CD4-positive, alpha-beta T cell treated with Interferon alpha-2 for 1 hour (primary cell): ENCODE measurements around the gene EDEM2.
A peak's percentile ranks its signal among the peaks of the same experiment; 100 is the strongest.
"Not testable (repeated sequence)": the region's sequence is repeated elsewhere in the genome, so short reads cannot be mapped to it uniquely, and the experiment has no call there.

Source experiments
- DNase-seq, 2 donors: peaks; one replicate each; pipeline ENCODE4 v3.0.0-alpha.2; 2020 to 2022

Gene EDEM2

DNA sequence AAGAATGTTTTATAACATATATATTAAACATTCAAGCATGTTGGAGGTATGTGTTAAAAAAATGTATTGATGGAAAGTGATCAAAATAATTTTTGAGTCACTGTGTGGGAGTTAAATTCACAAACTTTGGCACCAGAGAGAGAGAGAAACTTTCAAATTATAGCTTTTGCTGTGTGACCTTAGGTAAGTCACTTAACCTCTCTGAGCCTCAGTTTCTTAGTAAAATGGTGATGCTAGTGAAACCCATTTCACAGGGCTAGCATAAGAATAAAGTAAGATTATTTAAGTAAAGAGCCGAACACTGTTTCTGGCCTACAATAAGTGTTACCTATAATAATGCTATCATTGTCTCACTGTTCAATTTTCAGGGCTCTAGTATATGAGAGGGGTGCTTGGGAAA, 20.7 kb upstream of the EDEM2 start:
- DNase-seq = no peak

DNA sequence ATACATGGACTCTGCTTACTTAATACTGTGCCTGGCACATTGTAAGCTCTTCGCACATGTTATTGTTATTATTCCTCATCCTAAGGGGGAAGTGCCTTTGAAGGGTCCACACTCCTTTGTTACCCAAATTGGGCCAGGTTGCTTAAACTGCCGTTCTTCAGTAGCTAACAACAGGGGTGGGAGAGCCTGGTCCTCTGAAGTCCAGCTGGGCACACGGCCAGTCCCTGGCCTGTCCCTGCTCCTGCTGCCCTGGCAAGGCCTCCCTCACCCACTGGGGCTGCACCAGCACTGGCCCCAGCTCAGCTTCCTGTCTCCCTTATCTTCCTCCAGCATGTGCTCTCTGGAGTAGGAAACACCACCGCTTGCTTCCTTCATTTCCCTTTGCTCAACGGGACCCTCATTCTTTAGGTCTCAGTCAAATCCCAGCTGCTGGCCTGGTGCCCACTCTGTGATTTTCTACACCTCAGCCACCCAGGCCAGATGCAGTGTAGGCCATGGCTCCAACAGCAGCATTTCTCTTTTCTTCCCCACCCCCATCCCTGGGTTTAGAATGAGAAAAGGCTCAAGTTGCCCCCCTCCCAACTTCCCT, 19.2 kb upstream of the EDEM2 start:
- no peak for DNase-seq

GRCh38 chr20:35165221-35166185, 18.4 kb upstream of the EDEM2 start:
- DNase-seq = no peak

DNA sequence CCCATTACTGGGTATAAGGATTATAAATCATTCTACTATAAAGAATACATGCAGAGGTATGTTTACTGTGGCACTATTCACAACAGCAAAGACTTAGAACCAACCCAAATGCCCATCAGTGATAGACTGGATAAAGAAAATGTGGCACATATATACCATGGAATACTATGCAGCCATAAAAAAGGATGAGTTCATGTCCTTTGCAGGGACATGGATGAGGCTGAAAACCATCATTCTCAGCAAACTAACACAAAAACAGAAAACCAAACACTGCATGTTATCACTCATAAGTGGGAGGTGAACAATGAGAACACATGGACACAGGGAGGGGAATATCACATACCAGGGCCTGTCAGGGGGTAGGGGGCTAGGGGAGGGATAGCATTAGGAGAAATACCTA, 17.4 kb upstream of the EDEM2 start:
- DNase-seq = not testable (repeated sequence)

DNA sequence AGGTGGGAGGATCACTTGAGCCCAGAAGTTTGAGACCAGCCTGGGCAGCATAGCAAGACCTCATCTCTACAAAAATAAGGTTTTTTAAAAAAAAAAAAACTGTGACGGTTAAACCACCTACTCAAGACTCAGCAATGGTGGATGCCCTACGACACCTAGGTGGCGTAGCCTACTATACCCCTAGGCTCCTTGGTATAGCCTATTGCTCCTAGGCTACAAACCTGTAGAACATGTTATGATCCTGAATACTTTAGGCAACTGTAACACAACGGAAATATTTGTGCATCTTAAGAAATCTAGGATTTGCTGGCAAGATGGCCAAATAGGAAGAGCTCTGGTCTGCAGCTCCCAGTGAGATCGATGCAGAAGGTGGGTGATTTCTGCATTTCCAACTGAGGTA, 13.2 kb upstream of the EDEM2 start:
- not testable (repeated sequence) for DNase-seq

DNA sequence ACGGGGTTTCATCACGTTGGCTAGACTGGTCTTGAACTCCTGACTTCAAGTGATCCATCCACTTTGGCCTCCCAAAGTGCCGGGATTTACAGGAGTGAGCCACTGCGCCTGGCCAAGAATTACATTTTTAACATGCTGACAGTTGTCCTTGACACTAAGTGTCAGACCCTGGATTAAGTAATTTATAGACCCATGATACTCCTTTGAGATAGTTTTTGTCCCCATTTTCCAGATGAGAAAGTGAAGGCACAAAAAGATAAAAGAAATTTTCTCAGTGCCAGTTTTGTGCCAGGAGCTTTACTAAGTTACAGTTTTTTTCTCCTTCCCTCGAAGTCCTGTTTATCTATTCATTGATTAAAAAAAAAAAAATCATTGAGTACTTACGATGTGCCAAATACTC, 9.8 kb upstream of the EDEM2 start:
- no peak for DNase-seq

GRCh38 chr20:35155936-35156335, 8.8 kb upstream of the EDEM2 start:
- no peak for DNase-seq

DNA sequence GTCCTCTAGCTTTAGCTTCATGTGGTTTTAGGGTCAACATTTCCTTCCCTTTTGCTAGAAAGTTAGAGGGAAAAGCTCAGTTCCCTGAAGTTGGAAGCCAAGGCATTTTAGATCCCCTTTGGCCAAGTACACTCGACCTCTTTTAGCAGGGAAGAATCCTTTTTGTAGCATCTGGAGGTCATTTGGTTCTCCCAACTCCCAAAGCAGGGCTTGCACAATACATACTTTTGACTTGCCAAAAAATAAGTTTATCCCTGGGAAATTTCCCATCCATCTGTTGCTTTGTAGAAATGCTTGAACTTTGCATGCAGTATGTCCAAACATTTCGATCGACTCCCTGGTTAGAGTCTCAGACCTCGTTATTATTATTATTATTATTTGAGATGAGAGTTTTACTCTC, 4.6 kb upstream of the EDEM2 start:
- no peak for DNase-seq

- no peak for DNase-seq
Observed at GRCh38 chr20:35150846-35151579, 3.9 kb upstream of the EDEM2 start.

DNA sequence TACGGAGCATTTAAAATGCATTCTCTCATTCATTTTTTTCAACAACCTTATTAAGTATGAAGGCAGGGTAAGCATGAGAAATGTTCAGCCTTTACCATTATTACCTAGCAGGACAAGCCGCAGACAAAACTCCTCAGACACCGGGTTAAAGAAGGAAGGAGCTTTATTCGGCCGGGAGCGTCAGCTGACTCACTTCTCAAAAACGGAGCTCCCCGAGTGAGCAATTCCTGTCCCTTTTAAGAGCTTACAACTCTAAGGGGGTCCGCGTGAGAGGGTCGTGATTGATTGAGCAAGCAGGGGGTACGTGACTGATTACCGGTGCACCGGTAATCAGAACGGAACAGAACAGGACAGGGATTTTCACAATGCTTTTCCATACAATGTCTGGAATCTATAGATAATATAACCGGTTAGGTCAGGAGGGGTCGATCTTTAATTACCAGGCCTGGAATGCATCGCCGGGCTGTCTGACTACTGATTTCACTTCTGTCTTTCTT, 487 bp upstream of the EDEM2 start:
- not testable (repeated sequence) for DNase-seq

GRCh38 chr20:35146299-35146919, 727 bp downstream of the EDEM2 start:
- no peak for DNase-seq

- DNase-seq = peak; percentile 12 to 70
Observed at GRCh38 chr20:35145141-35145564, 2.0 kb downstream of the EDEM2 start.

DNA sequence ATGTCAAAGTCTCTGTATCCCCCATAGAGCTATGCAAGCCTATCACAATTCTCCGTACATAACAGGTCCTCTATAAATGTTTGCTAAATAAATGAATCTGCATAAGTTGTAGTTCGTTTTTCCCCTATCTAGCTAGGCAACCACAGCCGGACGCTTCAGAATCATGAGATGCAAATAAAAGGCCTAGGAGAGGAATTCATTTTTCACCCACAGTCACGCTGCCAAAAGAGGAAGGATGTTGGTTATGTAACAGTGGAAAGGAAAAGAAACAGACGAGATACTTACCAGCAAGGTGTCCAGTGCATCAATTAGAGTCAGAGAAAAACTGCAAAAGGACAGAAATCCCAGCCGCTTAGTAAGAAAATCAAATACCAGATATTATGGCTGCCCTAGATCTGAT, 2.4 kb downstream of the EDEM2 start:
- DNase-seq = peak; percentile 37 to 59

DNA sequence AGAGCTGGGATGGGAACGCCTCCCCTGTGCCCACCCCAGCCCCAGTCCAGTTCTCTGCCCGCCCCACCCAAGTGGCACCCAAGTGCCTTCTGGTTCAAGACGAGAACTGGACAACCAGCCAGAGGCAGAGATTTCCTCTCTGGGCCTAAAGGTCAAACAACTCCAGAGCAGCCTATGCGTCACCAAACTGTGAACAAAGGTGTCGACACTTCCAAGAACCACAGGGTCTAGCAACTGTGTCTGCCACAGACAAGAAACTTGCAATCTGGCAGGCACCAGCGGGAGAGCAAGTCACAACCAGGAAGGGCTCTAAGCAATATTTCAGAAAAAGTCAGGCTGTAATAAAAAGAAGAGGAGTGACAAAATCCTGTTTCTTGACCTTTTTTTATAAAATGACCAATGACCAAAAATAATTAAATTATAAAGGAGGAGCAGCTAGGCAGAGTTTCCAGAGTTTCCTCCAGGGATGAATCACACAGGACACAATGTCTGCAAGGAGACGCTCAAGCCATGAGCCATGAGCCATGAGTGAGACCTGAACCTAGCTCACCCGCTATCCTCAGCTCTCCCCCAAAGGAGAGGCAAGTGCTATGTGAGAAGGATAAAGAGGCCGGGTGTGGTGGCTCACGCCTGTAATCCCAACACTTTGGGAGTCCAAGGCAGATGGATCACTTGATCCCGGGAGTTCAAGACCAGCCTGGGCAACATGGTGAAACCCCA, 11.1 kb downstream of the EDEM2 start:
- DNase-seq = no peak

DNA sequence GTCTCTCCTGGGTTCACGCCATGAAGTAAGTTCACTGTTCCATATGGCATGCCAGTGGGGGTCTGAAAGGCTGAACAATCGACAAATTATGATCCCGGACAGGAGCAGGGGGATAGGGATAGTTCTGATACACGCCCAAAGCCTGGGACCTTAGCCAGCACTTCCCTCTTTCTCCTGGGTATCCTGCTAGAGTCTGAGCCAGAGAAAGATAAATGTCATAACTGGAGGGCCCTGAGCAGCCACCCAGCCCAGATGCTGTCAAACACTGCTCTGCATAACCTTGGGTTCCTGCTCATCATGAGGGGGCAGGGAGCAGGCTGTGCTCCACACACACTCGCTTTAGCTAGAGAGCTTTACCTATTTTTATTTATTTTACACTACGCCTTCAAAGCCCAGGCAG, 12.3 kb downstream of the EDEM2 start:
- no peak for DNase-seq

GRCh38 chr20:35134472-35134871, 12.7 kb downstream of the EDEM2 start:
- DNase-seq = no peak

DNA sequence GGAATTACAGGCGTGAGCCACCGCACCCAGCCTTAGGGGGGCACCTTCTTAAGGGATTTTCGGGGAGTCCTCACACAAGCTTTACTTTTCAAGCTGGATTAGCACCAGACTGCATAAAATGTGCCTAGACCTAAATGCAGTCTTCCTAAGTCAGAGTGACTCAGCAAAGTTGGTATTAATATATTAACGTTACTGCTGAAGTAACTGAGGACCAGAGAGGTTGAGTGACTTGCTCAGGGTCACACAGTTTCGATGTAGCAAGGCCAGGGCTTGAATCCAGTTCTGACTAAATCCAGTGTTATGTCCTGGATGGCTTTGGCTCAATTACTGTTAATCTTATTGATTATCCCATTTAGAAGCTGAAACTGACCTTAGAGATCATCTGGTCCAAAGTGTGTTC, 13.4 kb downstream of the EDEM2 start:
- no peak for DNase-seq

- no peak for DNase-seq
Observed at GRCh38 chr20:35133031-35133430, 14.1 kb downstream of the EDEM2 start.

DNA sequence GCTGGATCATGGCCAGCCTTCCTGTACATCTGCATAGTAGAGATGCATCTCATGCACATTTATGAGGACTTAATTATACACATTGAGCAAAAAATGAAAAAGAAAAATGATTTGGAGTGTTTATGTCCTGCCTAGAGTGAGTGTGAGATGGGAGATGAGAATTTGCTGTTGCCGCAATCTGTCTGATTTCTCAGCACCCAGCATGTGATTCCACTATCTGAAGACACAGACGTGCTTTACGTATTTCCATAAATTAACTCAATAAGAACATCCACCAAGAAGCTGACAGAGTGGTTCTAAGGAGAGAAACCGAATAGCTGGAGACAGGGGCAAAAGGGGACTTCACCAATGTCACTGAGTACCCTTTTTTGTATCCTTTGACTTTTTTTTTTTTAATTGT, 15.2 kb downstream of the EDEM2 start:
- no peak for DNase-seq

DNA sequence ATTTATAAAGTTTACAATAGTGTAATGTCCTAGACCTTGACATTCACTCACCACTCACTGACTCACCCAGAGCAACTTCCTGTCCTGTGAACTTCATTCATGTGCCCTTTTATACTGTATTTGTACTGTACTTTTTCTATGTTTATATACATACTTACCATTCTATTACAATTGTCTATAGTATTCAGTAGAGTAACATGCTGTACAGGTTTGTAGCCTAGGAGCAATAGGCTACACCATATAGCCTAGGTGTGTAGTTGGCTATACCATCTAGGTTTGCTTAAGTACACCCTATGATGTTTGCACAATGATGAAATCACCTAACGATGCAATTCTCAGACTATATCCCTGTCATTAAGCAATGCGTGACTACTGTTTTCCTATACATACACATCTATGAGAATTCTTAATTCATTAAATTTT, 17.5 kb downstream of the EDEM2 start:
- DNase-seq = no peak

- DNase-seq = no peak
Observed at GRCh38 chr20:35125753-35126152, 21.4 kb downstream of the EDEM2 start.

GRCh38 chr20:35122756-35123405, 24.3 kb downstream of the EDEM2 start:
- DNase-seq = no peak
